HEK293 (cell line): ENCODE data around the gene DLG2.

Experiments
- KLF16 ChIP-seq: fragments of 450-650 bp; formaldehyde crosslinking; IDR thresholded peaks from 2 replicates; pipeline ENCODE4 v1.5.1; 2017; ENCODE audit warnings: missing biosample characterization, missing genetic modification characterization
- MEIS1 ChIP-seq: sonication (generic); formaldehyde crosslinking; IDR thresholded peaks from 2 replicates; pipeline ENCODE4 v1.8.1; 2022; ENCODE audit warnings: missing genetic modification reagents, mild to moderate bottlenecking, borderline replicate concordance
- ZNF112 ChIP-seq: fragments of 450-650 bp; formaldehyde crosslinking; IDR thresholded peaks from 2 replicates; pipeline ENCODE4 v1.5.0; 2017; ENCODE audit warnings: missing biosample characterization, missing genetic modification characterization
- ZNF16 ChIP-seq: fragments of 450-650 bp; formaldehyde crosslinking; IDR thresholded peaks from 2 replicates; pipeline ENCODE4 v1.5.1; 2016; ENCODE audit warnings: low read depth, missing biosample characterization, missing genetic modification characterization
- ZNF302 ChIP-seq: fragments of 450-650 bp; formaldehyde crosslinking; IDR thresholded peaks from 2 replicates; pipeline ENCODE4 v1.5.1; 2016; ENCODE audit warnings: missing biosample characterization, missing genetic modification characterization, low read depth
- ZNF626 ChIP-seq: fragments of 450-650 bp; sonication (Bioruptor Pico); formaldehyde crosslinking; IDR thresholded peaks from 2 replicates; pipeline ENCODE4 v1.5.1; 2018; ENCODE audit warnings: missing biosample characterization, missing genetic modification characterization, inconsistent platforms
- ZNF777 ChIP-seq: fragments of 450-650 bp; formaldehyde crosslinking; IDR thresholded peaks from 2 replicates; pipeline ENCODE4 v1.5.1; 2017; ENCODE audit warnings: missing biosample characterization, missing genetic modification characterization, borderline replicate concordance
- ZSCAN16 ChIP-seq: fragments of 450-650 bp; formaldehyde crosslinking; IDR thresholded peaks from 2 replicates; pipeline ENCODE4 v1.5.1; 2016; ENCODE audit warnings: missing biosample characterization, missing genetic modification characterization
- TF ChIP-seq, protein P1 (sequence below): sonication (generic); formaldehyde crosslinking; IDR thresholded peaks from 2 replicates; pipeline ENCODE4 v1.8.1; 2022; ENCODE audit warnings: mild to moderate bottlenecking, moderate library complexity, missing genetic modification reagents
- TF ChIP-seq, protein P2 (sequence below): fragments of 450-650 bp; formaldehyde crosslinking; IDR thresholded peaks from 2 replicates; pipeline ENCODE4 v1.5.1; 2016; ENCODE audit warnings: missing biosample characterization, missing genetic modification characterization
- TF ChIP-seq, protein P3 (sequence below): fragments of 450-650 bp; formaldehyde crosslinking; optimal IDR thresholded peaks from 2 replicates; pipeline ENCODE3; 2016; ENCODE audit warnings: missing biosample characterization, mild to moderate bottlenecking, missing genetic modification characterization

DNA sequence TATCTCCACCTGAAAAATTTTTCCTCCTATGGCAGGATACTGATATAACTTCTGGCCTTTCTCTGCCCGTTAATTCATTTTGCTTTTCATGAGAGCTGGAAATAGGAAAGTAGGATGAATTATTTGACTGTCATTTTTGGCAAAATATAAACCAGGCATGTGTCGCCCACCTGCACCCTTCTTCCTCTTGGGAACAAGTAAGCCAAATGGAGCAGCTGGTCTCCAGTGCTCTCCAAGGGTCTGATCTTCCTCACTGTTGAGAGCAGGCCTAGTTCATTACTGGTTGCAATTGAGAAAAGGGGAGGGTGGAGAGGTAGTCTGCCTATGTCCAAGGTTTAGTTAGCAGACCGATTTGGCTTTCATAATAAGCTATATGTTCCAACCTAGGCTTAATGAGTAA is 582.2 kb downstream of the DLG2 start:
- no peak for TF ChIP-seq ZNF777 (tag by site-specific recombination)
- TF ChIP-seq, protein P1, sequence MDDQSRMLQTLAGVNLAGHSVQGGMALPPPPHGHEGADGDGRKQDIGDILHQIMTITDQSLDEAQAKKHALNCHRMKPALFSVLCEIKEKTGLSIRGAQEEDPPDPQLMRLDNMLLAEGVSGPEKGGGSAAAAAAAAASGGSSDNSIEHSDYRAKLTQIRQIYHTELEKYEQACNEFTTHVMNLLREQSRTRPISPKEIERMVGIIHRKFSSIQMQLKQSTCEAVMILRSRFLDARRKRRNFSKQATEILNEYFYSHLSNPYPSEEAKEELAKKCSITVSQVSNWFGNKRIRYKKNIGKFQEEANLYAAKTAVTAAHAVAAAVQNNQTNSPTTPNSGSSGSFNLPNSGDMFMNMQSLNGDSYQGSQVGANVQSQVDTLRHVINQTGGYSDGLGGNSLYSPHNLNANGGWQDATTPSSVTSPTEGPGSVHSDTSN (CRISPR knock-in tag) = no peak
- TF ChIP-seq ZNF112 (tag by site-specific recombination) = no peak
- TF ChIP-seq, protein P2, sequence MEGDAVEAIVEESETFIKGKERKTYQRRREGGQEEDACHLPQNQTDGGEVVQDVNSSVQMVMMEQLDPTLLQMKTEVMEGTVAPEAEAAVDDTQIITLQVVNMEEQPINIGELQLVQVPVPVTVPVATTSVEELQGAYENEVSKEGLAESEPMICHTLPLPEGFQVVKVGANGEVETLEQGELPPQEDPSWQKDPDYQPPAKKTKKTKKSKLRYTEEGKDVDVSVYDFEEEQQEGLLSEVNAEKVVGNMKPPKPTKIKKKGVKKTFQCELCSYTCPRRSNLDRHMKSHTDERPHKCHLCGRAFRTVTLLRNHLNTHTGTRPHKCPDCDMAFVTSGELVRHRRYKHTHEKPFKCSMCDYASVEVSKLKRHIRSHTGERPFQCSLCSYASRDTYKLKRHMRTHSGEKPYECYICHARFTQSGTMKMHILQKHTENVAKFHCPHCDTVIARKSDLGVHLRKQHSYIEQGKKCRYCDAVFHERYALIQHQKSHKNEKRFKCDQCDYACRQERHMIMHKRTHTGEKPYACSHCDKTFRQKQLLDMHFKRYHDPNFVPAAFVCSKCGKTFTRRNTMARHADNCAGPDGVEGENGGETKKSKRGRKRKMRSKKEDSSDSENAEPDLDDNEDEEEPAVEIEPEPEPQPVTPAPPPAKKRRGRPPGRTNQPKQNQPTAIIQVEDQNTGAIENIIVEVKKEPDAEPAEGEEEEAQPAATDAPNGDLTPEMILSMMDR (tag by site-specific recombination) = no peak
- TF ChIP-seq KLF16 (tag by site-specific recombination) = no peak
- TF ChIP-seq ZNF626 (tag by site-specific recombination) = no peak
- TF ChIP-seq, protein P3, sequence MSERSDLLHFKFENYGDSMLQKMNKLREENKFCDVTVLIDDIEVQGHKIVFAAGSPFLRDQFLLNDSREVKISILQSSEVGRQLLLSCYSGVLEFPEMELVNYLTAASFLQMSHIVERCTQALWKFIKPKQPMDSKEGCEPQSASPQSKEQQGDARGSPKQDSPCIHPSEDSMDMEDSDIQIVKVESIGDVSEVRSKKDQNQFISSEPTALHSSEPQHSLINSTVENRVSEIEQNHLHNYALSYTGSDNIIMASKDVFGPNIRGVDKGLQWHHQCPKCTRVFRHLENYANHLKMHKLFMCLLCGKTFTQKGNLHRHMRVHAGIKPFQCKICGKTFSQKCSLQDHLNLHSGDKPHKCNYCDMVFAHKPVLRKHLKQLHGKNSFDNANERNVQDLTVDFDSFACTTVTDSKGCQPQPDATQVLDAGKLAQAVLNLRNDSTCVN (tag by site-specific recombination) = no peak
- no peak for TF ChIP-seq MEIS1 (CRISPR knock-in tag)
- TF ChIP-seq ZSCAN16 (tag by site-specific recombination) = no peak
- TF ChIP-seq ZNF302 = no peak
- TF ChIP-seq ZNF16 = no peak
